Measurements from ENCODE around the gene PAPSS1. TPM values are rescaled to one million over a fixed set of nuclear protein-coding genes. Genes with fewer than 3 reads are reported as not detected.
"Not testable (repeated sequence)": the region's sequence is repeated elsewhere in the genome, so short reads cannot be mapped to it uniquely, and the experiment has no call there.

The PAPSS1 gene
- total RNA-seq, 1 donor from 2014 or later: 53.8 TPM

GRCh38 chr4:107689912-107690587 is 30.0 kb downstream of the PAPSS1 start:
- DNase-seq (ENCODE audit: low spot score): no peak

GRCh38 chr4:107688421-107688820 is 31.6 kb downstream of the PAPSS1 start:
- no peak for DNase-seq (ENCODE audit: low spot score)

DNA sequence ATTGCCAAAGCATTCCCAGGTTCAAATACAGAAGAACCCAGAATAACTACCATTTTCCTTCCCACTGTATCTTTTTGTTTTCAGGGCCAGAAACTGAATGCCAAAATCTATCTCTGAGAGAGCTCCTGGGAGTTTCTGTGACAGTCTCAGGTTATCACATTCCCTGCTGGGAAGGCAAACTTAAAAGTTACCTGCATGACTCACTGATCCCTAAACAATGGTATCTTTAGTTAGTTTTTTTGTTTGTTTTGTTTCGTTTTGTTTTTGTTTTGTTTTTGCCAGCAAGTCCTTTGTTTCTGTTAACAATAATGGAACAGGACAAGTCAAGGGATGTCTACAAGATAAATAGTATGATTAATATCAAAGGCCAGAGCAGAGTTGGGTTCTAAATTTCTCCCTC is 34.3 kb downstream of the PAPSS1 start:
- DNase-seq (ENCODE audit: low spot score): no peak

DNA sequence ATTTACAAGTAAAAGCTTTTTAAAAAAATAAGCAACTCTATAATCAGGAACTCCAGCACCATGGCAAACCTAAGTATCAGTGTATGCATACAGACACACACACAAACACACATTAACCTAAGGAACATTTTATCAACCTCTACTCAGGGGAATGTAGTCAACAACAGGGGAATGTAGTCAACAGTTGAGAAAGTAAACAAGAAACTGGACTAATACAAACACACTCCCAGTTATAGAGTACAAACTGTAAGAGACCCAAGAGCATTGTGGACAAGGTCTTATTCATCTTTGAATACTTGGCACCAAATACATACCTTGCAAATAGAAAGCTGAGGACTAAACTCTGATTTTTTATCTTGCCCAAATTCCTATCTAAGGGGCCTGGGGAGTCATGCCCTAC is 36.2 kb downstream of the PAPSS1 start:
- no peak for DNase-seq (ENCODE audit: low spot score)

DNA sequence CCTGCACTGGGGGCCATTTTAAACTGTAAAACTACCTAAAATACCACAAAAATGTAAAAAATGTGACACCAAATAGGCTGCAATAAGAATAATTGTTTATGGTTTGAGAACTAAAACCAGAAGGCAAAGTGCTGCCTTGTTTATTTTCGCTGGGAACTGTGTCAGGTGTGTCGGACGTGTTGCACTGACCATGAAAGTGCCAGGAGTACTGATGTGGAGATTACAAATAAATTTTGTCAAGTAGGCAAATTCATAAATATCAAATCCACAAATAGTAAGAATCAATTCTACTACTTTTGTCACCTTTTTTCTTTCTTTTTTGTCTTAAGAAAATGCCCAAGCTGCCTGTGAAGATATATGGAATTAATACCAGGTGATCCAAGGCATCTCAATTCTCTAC is 37.7 kb downstream of the PAPSS1 start:
- no peak for DNase-seq (ENCODE audit: low spot score)

DNA sequence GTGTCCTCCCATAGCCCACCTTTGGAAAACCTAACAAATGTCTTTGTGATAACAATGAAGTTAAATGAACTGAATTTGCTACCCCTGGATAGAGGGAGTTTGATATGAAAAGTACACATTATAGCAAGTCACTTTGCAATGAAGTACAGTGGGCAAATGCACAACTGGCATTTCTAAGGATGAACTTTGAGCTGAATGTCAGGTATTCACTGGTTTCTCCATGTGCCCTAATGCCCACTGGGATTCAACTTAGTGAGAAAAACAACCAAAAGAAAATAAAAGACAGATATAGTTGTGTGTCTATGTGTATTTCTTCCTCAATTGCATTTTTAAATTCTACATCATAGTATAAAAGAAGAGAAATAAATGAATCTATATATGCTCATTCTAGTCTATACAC is 51.0 kb downstream of the PAPSS1 start:
- no peak for DNase-seq (ENCODE audit: low spot score)

DNA sequence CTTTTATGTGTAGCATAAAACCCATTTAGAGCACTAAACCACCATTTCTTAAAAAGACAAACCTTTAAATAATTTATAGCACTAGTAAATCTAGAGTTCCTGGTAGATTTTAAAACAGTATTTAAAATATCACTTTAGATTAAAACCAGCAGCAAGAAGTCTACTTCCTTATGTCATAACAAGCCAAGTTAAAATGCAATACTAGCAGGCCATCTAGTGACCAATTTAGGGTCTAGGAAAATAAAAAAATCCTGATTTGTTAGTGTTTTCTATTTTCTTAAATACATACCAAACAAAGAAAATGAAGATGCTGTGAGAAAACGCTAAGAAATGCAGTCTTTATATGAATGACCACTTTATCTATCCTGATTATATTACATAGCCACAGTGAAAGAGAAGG is 53.9 kb downstream of the PAPSS1 start:
- DNase-seq (ENCODE audit: low spot score): no peak

GRCh38 chr4:107665001-107665400 is 55.0 kb downstream of the PAPSS1 start:
- no peak for DNase-seq (ENCODE audit: low spot score)

DNA sequence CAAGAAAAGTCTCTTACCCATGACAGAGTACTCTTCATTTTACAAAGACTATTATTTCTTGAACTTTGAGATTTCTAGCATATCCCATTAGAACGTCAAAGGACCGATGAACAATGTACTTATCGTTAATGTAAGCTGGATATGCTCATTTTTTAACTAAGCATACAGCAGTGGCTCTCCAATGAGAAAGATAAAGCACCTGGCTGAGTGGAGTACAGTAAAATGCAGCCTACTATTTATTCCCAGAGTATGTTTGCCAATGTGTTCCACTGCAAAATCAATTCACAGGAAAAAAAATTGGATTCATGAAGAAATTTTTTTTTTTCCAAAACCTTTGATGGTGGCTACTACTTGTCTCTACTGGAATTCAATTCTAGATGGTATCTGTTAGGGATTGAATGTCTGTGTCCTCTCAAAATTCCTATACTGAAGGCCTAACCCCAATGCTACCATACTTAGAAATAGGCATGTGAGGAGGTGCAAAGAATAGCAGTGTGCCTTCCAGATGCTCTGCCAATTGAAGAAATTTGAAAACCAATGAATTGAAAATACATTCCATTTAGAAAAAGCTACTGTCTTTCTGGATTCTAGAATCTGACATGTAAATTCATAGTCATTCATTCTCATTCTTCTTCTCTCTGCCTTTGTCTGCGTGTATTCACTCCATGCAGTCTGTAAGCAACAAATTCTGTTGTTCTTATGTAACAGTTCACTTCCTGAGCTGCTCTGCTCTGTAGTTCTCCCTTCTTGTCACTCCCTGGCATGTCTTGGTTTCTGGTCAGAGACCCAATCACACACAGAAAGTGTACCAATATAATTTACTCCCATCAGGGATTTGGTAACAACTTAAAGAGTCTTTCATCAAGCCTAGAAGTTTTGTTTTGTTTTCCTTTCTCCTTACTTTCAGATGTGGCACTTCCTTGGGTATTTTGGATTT is 61.4 kb downstream of the PAPSS1 start:
- no peak for DNase-seq (ENCODE audit: low spot score)

- DNase-seq (ENCODE audit: low spot score): no peak
Measured at GRCh38 chr4:107655289-107655688, 64.7 kb downstream of the PAPSS1 start.

GRCh38 chr4:107654694-107655093 is 65.3 kb downstream of the PAPSS1 start:
- no peak for DNase-seq (ENCODE audit: low spot score)

GRCh38 chr4:107651408-107651807 is 68.6 kb downstream of the PAPSS1 start:
- DNase-seq (ENCODE audit: low spot score): not testable (repeated sequence)

DNA sequence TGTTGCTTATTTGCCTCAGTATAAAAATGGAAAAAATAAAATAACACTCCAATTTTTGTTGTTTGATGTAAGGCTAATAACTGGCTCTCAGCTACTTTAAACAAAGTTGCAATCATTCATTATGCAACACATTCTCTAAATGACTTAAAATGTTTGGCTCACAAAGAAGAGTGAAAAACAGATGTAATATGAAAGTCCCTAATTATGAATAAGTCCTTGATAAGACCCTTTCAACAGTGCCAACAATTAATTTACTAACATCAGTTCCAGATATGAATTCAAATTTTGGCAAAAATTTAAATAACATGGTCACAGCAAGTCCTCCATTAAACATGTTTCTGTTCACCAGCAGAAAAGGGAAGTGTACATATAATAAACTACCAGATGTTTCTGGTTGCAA is 69.8 kb downstream of the PAPSS1 start:
- no peak for DNase-seq (ENCODE audit: low spot score)

DNA sequence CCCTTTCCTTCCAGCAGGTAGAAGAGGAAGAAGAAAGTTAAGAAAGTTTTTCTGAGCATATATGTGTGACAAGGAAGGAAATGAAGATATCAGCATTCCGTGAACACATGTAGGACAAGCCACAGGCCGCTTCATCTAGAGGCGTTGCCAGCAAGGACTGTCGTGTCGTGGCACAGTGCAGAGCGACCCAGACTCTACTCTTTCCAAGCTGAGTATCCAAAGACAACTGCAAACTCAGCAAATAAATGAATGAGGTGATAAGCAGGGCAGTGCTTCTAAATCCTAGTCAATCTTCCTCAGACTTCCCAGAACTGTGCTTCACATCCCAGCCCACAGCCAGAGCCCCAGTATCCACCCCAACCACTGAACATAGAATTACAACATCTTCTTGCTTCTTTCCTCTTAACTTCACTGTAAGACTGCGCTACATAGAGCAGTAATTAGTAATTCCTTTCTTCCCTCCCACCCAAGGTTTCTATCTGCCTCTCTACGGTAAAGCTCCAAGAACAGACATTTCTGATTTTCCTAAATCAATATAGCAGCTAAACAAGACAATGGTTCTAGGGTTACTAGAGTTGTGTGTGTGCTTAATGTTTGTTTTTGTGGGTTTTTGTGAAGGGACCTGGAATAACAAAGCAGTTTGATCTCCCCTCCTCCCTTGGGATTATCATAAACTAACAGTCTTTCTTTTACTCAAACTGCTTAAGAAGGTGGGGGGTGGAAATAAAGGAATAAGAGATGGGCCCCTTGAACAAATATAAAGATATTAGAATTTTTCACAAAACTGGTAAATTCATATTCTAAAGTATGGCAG is 71.6 kb downstream of the PAPSS1 start:
- no peak for DNase-seq (ENCODE audit: low spot score)

GRCh38 chr4:107647591-107647990 is 72.4 kb downstream of the PAPSS1 start:
- no peak for DNase-seq (ENCODE audit: low spot score)

GRCh38 chr4:107645604-107646003 is 74.4 kb downstream of the PAPSS1 start:
- DNase-seq (ENCODE audit: low spot score): no peak

DNA sequence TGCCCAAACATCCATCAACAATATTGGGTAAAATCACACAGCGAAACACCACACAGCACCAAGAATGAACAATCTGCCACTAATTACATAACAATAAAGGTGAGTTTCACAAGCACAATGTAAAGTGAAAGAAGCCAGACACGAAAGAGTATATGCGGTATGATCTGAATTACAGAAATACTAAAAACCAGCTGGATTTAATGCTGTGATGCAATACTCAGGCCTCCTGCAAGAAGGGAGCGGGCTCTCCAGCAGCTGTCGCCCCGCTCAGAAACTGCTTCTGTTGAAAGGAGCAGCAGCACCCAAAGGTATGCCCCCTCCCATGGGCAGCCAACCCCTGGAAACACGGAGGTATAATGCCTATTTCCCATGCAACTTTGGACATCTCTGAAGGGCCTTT is 77.0 kb downstream of the PAPSS1 start:
- DNase-seq (ENCODE audit: low spot score): no peak

GRCh38 chr4:107640878-107641277 is 79.2 kb downstream of the PAPSS1 start:
- DNase-seq (ENCODE audit: low spot score): no peak

DNA sequence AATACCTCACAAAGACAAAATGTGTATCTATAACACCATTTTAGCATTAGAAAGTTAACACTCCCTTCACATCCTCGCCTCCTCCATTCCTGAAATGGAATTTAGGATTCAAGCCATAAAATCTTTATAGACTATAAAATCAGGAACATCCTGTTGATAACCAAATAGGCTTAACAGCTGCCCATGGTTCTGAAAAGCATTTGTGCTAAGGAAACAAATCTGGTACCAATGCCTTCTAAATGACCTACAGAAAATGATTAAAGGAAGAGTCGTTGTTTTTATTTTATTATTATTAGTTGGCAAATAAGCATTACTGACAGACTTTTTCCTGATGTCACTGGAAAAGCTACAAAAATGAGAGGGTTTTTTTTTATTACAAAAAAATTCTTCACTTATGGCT is 79.8 kb downstream of the PAPSS1 start:
- DNase-seq (ENCODE audit: low spot score): no peak

DNA sequence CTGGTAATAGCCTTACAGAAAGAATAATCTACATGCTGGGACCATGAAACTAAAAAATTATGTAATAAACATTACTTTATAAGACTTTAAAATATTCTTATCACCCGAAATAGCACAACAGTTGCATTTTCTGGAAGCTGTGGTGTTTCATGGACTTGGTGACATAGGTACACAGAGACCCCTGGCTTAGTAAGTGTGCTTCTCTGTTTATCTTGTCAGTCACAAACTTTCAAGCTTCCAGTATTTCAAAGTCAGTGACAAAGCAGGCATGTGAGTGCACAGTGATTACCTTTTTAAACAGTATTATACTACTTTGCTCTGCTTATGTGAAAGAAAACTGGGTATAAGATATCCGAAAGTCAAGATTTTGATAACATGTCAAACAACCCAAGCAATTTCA is 84.3 kb downstream of the PAPSS1 start:
- no peak for DNase-seq (ENCODE audit: low spot score)

DNA sequence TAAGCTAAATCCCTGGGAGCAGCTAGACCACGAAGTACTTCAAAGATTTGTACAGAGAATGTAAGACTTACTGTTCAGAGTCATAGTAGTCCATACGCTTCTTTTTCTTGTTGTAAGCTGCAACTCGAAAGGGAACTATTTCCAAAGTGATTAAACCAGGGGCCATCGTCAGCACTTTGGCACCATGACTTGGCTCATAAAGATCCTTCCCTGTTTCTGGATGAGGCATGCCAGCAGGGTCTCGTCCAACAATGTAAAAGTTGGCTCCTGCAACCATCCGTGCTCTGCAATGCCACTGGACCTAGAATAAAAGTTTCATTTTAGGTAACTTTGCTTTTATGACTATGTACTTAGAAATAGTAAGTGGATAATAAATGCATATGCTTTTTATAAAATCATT is 88.5 kb downstream of the PAPSS1 start:
- no peak for DNase-seq (ENCODE audit: low spot score)

DNA sequence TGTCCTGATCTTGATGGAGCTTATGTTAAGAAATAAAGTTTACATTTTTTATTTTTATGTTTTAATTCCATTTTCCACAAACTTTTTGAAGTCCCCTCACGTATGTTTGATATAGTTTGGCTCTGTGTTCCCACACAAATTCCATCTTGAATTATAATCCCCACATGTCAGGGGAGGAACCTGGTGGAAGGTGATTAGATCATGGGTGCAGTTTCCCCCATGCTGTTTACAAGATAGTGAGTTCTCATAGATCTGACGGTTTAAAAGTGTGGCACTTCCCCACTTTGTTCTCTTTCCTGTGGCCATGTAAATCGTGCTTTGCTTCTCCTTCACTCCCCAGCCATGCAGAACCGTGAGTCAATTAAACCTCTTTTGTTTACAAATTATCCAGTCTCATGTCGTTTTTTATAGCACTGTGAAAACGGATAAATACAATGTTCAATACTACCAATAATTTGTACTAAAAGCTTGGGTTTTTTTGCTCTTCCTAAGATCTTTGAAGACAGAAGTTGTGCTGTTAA is 89.8 kb downstream of the PAPSS1 start:
- no peak for DNase-seq (ENCODE audit: low spot score)

Measured in mucosa of gallbladder (tissue), 1 donor.